IPS DF 6.9 (cell line): ENCODE data around the gene DPEP2NB.
"Not testable (repeated sequence)": the region's sequence is repeated elsewhere in the genome, so short reads cannot be mapped to it uniquely, and the experiment has no call there.

Experiments used
- DNase-seq: peaks from one replicate; pipeline ENCODE4 v3.0.0-alpha.2; 2013; ENCODE audit warnings: low read depth, low spot score
- H3K27ac ChIP-seq: one replicate; pipeline ENCODE4 v1.5.1; 2013; ENCODE audit warnings: low read length, control low read depth
- H3K27me3 ChIP-seq: 2 replicates; pipeline ENCODE4 v1.6.1; 2013; ENCODE audit warnings: mild to moderate bottlenecking, low read length; ENCODE audit not compliant: control insufficient read depth, insufficient read depth
- H3K36me3 ChIP-seq: 2 replicates; pipeline ENCODE4 v1.6.1; 2013; ENCODE audit warnings: low read length; ENCODE audit not compliant: control insufficient read depth, insufficient read depth
- H3K4me1 ChIP-seq: 2 replicates; pipeline ENCODE4 v1.6.1; 2013; ENCODE audit warnings: low read length; ENCODE audit not compliant: control insufficient read depth, insufficient read depth
- H3K4me3 ChIP-seq: 2 replicates; pipeline ENCODE4 v1.5.1; 2013; ENCODE audit warnings: mild to moderate bottlenecking, low read length
- H3K9me3 ChIP-seq: 2 replicates; pipeline ENCODE4 v1.6.1; 2013; ENCODE audit warnings: low read length, inconsistent platforms; ENCODE audit not compliant: control insufficient read depth, insufficient read depth
- WGBS: extraction: QIAGEN DNeasy Blood & Tissue Kit; methylation state at CpG from one replicate; pipeline ENCODE4 v1.1.7; 2013; ENCODE audit warnings: mixed read lengths, missing lambda C conversion rate; ENCODE audit not compliant: insufficient read length, insufficient coverage; 5-methylcytosine and 5-hydroxymethylcytosine counted together

DPEP2NB gene

GRCh38 chr16:68019167-68019680 lies 3.5 kb upstream of the DPEP2NB start:
- Histone ChIP-seq H3K4me3 (no peak overlapping the region), H3K4me1 (peaks cover 2% of the 10 kb centered on the region; the same call in 1 of the 2 replicates), H3K36me3 (no peaks in the 10 kb centered on the region), H3K27ac (no peak overlapping the region), H3K9me3 (no peaks in the 10 kb centered on the region), H3K27me3 (no peaks in the 10 kb centered on the region)
- DNase-seq, result no peak
- WGBS, result no CpG with 5 or more reads among the region's 8 CpGs

DNA sequence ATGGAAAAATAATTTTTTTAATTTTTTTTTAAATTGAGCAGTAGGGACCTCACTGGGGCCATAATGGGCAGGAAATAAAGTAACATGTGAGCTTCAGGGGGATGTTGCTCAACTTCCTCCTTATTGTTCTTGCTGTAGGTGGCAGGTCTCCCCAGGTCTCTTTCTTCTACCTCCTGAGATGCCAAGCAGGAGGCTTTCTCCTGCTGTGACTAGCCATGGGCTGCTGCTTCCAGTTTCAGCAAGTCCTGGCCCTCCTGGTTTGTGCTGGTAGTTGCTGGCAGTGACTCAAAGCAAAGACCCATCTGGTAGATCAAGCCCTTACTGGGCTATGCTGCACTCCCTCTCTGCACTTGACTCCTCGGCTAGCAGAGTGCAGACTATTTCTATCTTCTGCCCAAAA lies 2.3 kb downstream of the DPEP2NB start:
- Histone ChIP-seq H3K27ac (no peak overlapping the region), H3K4me3 (no peak overlapping the region), H3K9me3 (no peaks in the 10 kb centered on the region), H3K36me3 (no peaks in the 10 kb centered on the region), H3K27me3 (no peaks in the 10 kb centered on the region), H3K4me1 (peaks cover 4% of the 10 kb centered on the region; the same call in 1 of the 2 replicates)
- no CpG with 5 or more reads among the region's 1 CpG for WGBS
- DNase-seq, result no peak

DNA sequence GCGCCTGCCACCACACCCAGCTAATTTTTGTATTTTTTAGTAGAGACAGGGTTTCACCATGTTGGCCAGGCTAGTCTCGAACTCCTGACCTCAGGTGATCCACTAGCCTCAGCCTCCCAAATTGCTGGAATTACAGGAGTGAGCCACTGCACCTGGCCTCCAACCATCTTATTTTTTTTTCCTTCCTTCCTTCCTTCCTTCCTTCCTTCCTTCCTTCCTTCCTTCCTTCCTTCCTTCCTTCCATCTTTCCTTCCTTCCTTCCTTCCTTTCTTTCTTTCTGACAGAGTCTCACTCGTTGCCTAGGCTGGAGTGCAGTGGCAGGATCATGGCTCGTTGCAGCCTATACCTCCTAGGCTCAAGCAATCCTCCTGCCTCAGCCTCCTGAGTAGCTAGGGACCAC lies 5.8 kb downstream of the DPEP2NB start:
- H3K27ac ChIP-seq, H3K27me3 ChIP-seq, DNase-seq, H3K36me3 ChIP-seq, H3K4me1 ChIP-seq, H3K4me3 ChIP-seq, H3K9me3 ChIP-seq: not testable (repeated sequence)
- WGBS, result no CpG with 5 or more reads among the region's 4 CpGs

DNA sequence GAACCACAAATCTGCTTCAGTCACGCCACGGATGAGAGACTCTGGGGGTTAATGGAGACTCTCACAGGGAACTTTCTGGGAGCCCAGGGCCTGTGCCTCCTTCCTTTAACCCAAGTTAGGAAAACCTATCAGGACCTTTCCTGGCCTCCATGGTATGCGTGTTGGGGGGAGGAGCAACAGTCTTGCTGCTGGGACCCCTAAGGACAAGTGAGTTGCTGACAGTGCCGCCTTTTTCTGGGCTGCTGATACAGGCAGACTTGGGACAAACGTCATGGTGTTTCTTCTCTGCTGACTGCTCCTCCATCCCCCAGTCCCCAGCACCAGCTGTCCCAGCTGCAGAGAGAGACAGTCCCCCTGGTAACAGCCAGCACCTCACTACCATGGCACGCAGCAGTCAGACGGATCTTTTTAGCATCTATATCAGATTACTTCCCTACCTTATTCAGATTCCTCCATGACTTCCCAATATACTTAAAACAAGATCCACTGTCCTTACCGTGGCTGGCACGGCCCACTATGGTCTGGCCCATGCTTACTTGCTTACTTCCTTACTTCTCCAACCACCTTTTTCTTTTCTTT lies 6.5 kb downstream of the DPEP2NB start:
- no peak for DNase-seq
- H3K27ac ChIP-seq, result no peak overlapping the region
- no peaks in the 10 kb centered on the region for H3K36me3 ChIP-seq
- no CpG with 5 or more reads among the region's 9 CpGs for WGBS
- H3K9me3 ChIP-seq, result no peaks in the 10 kb centered on the region
- H3K27me3 ChIP-seq, result no peaks in the 10 kb centered on the region
- H3K4me1 ChIP-seq, result peaks cover 4% of the 10 kb centered on the region; the same call in 1 of the 2 replicates
- H3K4me3 ChIP-seq, result no peak overlapping the region

- H3K27me3 ChIP-seq, result no peaks in the 10 kb centered on the region
- no peaks in the 10 kb centered on the region for H3K9me3 ChIP-seq
- no peak overlapping the region for H3K27ac ChIP-seq
- DNase-seq, result no peak
- H3K4me1 ChIP-seq, result peaks cover 4% of the 10 kb centered on the region; the same call in 1 of the 2 replicates
- no CpG with 5 or more reads among the region's 6 CpGs for WGBS
- no peaks in the 10 kb centered on the region for H3K36me3 ChIP-seq
- no peak overlapping the region for H3K4me3 ChIP-seq
Measured at GRCh38 chr16:68005786-68006286, 9.9 kb downstream of the DPEP2NB start.

DNA sequence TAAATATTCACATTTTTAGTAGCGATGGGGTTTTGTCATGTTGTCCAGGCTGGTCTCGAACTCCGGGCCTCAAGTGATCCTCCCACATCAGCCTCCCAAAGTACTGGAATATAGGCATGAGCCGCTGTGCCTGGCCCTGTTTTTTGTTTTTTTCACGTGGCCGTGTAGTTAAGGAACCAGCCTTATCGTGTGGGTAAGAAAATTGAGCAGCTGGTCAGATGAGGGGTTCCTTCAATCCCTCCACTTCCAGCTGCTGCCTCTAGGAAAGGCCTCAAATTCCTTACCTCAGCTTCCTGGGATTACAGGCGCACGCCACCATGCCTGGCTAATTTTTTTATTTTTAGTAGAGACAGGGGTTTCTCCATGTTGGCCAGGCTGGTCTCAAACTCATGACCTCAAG lies 10.5 kb downstream of the DPEP2NB start:
- DNase-seq, result no peak
- Histone ChIP-seq H3K4me1 (peaks cover 4% of the 10 kb centered on the region; the same call in 1 of the 2 replicates), H3K27ac (no peak overlapping the region), H3K9me3 (no peaks in the 10 kb centered on the region), H3K4me3 (no peak overlapping the region), H3K27me3 (no peaks in the 10 kb centered on the region), H3K36me3 (no peaks in the 10 kb centered on the region)
- no CpG with 5 or more reads among the region's 9 CpGs for WGBS

DNA sequence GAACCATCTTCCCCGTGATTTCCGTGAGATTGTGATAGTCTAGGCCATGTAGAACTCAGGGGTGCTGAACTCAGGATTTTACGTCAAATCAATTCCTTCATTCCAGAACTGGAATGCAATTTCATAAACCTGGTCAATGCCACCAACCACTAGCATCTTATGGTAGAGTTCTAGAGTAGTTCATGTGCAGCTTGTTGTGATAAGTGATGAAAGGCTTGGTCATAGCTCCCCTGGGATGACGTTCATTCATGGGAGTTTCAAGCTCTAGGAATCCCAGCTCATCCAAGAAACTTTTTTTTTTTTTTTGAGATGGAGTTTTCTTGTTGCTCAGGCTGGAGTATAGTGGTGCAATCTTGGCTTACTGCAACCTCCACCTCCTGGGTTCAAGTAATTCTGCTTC lies 12.7 kb downstream of the DPEP2NB start:
- H3K4me1 ChIP-seq, result no peaks in the 10 kb centered on the region; the same call in 1 of the 2 replicates
- no peak overlapping the region for H3K4me3 ChIP-seq
- DNase-seq, result no peak
- no peaks in the 10 kb centered on the region for H3K36me3 ChIP-seq
- H3K27me3 ChIP-seq, result no peaks in the 10 kb centered on the region
- no CpG with 5 or more reads among the region's 4 CpGs for WGBS
- no peaks in the 10 kb centered on the region for H3K9me3 ChIP-seq
- no peak overlapping the region for H3K27ac ChIP-seq

DNA sequence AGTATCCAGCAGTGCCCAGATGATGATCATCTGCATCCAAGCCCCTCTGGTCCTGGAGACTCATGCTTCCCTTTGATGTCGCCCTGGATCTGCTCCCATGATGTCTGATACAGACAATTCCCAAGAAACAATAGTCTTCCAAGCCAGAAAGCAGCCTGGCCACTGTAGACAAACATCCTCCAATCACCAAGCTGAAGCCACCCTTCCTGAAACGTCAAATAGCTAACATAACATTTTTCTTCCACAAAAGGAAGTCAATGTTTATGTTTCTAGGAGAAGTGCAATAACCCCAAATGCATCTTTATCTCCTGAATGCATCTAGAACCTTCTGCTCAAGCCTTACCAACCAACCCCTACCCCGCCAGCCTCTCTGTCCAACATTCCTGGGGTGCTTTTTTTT lies 15.3 kb downstream of the DPEP2NB start:
- Histone ChIP-seq H3K27me3 (no peaks in the 10 kb centered on the region), H3K4me1 (no peaks in the 10 kb centered on the region), H3K9me3 (no peaks in the 10 kb centered on the region), H3K27ac (no peak overlapping the region), H3K4me3 (no peak overlapping the region), H3K36me3 (no peaks in the 10 kb centered on the region)
- WGBS, result no CpG with 5 or more reads among the region's 3 CpGs
- DNase-seq, result no peak

GRCh38 chr16:67999985-68000384 lies 15.7 kb downstream of the DPEP2NB start:
- no CpG with 5 or more reads among the region's 2 CpGs for whole genome bisulfite sequencing
- Histone ChIP-seq H3K36me3 (no peaks in the 10 kb centered on the region), H3K9me3 (no peaks in the 10 kb centered on the region), H3K27me3 (no peaks in the 10 kb centered on the region), H3K27ac (no peak overlapping the region), H3K4me3 (no peak overlapping the region), H3K4me1 (no peaks in the 10 kb centered on the region)
- DNase-seq, result no peak

GRCh38 chr16:67998779-67999688 lies 16.7 kb downstream of the DPEP2NB start, which contains the start of gene DPEP2:
Gene DPEP2 (minus strand): TSS chr16:67999484. CDS start chr16:67993212, 6,272 bp downstream.
- H3K4me1 ChIP-seq, DNase-seq, H3K36me3 ChIP-seq, H3K4me3 ChIP-seq, H3K9me3 ChIP-seq, H3K27ac ChIP-seq, H3K27me3 ChIP-seq: not testable (repeated sequence)
- no CpG with 5 or more reads among the region's 18 CpGs for WGBS
